GM12878 (cell line): ENCODE measurements around the gene NFE2L1. TPM values are rescaled to one million over a fixed set of nuclear protein-coding genes. Genes with fewer than 3 reads are reported as not detected.

Experiments
- BACH1 ChIP-seq: fragments of 450-650 bp; IDR thresholded peaks from 2 replicates; pipeline ENCODE4 v1.6.1; 2017; ENCODE audit warnings: mild to moderate bottlenecking, borderline replicate concordance
- BCL3 ChIP-seq: IDR thresholded peaks from 2 replicates; pipeline ENCODE4 v1.6.1; 2011; ENCODE audit warnings: borderline replicate concordance, low read depth, mild to moderate bottlenecking, moderate library complexity, low read length; ENCODE audit not compliant: insufficient read depth, poor library complexity, severe bottlenecking
- CBFB ChIP-seq: IDR thresholded peaks from 2 replicates; pipeline ENCODE4 v1.6.1; 2016; ENCODE audit warnings: antibody characterized with exemption, low read depth
- CHD1 ChIP-seq: IDR thresholded peaks from 2 replicates; pipeline ENCODE4 v1.6.1; 2012; ENCODE audit warnings: low read depth, low read length, improper control_type of control experiment
- EGR1 ChIP-seq, 2 experiments: IDR thresholded peaks; 1 replicate in 1 of 2; 2 replicates in 1 of 2; pipeline ENCODE4 v1.6.1; 2011 to 2012; ENCODE audit warnings: low read depth in 2 of 2, low read length in 2 of 2, borderline replicate concordance in 1 of 2, mild to moderate bottlenecking in 1 of 2, moderate library complexity in 1 of 2
- ELK1 ChIP-seq: IDR thresholded peaks from 2 replicates; pipeline ENCODE4 v1.6.1; 2012; ENCODE audit warnings: low read depth, low read length, improper control_type of control experiment
- HCFC1 ChIP-seq: fragments of 150-350 bp; IDR thresholded peaks from 2 replicates; pipeline ENCODE4 v1.6.1; 2014; ENCODE audit warnings: low read length
- HDAC6 ChIP-seq: fragments of 200-600 bp; sonication (generic); IDR thresholded peaks from one replicate; pipeline ENCODE4 v1.8.0; 2017; ENCODE audit warnings: antibody characterized with exemption; ENCODE audit not compliant: unreplicated experiment
- IRF3 ChIP-seq: fragments of 450-650 bp; IDR thresholded peaks from 2 replicates; pipeline ENCODE4 v1.6.1; 2014; ENCODE audit warnings: mild to moderate bottlenecking
- NFYA ChIP-seq: IDR thresholded peaks from 2 replicates; pipeline ENCODE4 v1.6.1; 2011; ENCODE audit warnings: low read depth, mild to moderate bottlenecking, low read length, improper control_type of control experiment, borderline replicate concordance
- NR2F1 ChIP-seq: fragments of 450-650 bp; conservative IDR thresholded peaks from 2 replicates; pipeline ENCODE4 v1.6.1; 2017; ENCODE audit warnings: mild to moderate bottlenecking
- NRF1 ChIP-seq: conservative IDR thresholded peaks from 2 replicates; pipeline ENCODE4 v1.6.1; 2011; ENCODE audit warnings: mild to moderate bottlenecking, low read depth, low read length, improper control_type of control experiment
- RB1 ChIP-seq: fragments of 450-650 bp; formaldehyde crosslinking; IDR thresholded peaks from 2 replicates; pipeline ENCODE4 v1.6.1; 2017; ENCODE audit warnings: mild to moderate bottlenecking, borderline replicate concordance
- RCOR1 ChIP-seq: conservative IDR thresholded peaks from 2 replicates; pipeline ENCODE4 v1.6.1; 2012; ENCODE audit warnings: low read depth, low read length, improper control_type of control experiment
- RELB ChIP-seq: fragments of 450-650 bp; IDR thresholded peaks from 2 replicates; pipeline ENCODE4 v1.6.1; 2017; ENCODE audit warnings: low read depth, mild to moderate bottlenecking, moderate library complexity
- SIX5 ChIP-seq: IDR thresholded peaks from 2 replicates; pipeline ENCODE4 v1.6.1; 2011; ENCODE audit warnings: mild to moderate bottlenecking, low read depth, low read length, moderate library complexity; ENCODE audit not compliant: severe bottlenecking
- SMC3 ChIP-seq: IDR thresholded peaks from 2 replicates; pipeline ENCODE4 v1.6.1; 2011; ENCODE audit warnings: low read length, improper control_type of control experiment, borderline replicate concordance
- SPI1 ChIP-seq: IDR thresholded peaks from 2 replicates; pipeline ENCODE4 v1.6.1; 2011; ENCODE audit warnings: low read depth, mild to moderate bottlenecking, low read length, moderate library complexity, borderline replicate concordance; ENCODE audit not compliant: insufficient read depth
- STAT1 ChIP-seq: fragments of 450-650 bp; conservative IDR thresholded peaks from 2 replicates; pipeline ENCODE4 v1.6.1; 2014; ENCODE audit warnings: antibody characterized with exemption, mild to moderate bottlenecking
- SUPT20H ChIP-seq: IDR thresholded peaks from 2 replicates; pipeline ENCODE4 v1.6.1; 2011; ENCODE audit warnings: low read depth, mild to moderate bottlenecking, low read length, moderate library complexity, borderline replicate concordance; ENCODE audit not compliant: control insufficient read depth
- TARDBP ChIP-seq: IDR thresholded peaks from 2 replicates; pipeline ENCODE4 v1.6.1; 2016; ENCODE audit warnings: borderline replicate concordance
- TBL1XR1 ChIP-seq: IDR thresholded peaks from 2 replicates; pipeline ENCODE4 v1.6.1; 2012; ENCODE audit warnings: low read depth, low read length, improper control_type of control experiment
- ZBED1 ChIP-seq: IDR thresholded peaks from 2 replicates; pipeline ENCODE4 v1.6.1; 2016; ENCODE audit warnings: borderline replicate concordance
- ZNF384 ChIP-seq: IDR thresholded peaks from 2 replicates; pipeline ENCODE4 v1.6.1; 2012; ENCODE audit warnings: low read depth, mild to moderate bottlenecking, low read length, improper control_type of control experiment, borderline replicate concordance
- ZSCAN29 ChIP-seq: fragments of 450-650 bp; IDR thresholded peaks from 2 replicates; pipeline ENCODE4 v1.6.1; 2017; ENCODE audit warnings: mild to moderate bottlenecking, moderate library complexity
- polyA plus RNA-seq, 11 experiments: library from polyadenylated mRNA; depleted of rRNA in 4 of 11; unstranded in 6 of 11; stranded (reverse) in 5 of 11; fragments of >200 nt; fragmentation: Nextera tagmentation in 4 of 11; fragmentation: Illumina TruSeq in 1 of 11; extraction: Ambion mirVana in 4 of 11; extraction: Trizol in 1 of 11; gene quantifications; 1 replicate in 1 of 11; 2 replicates in 10 of 11; pipeline versions ENCODE4 v1.2.1 to v1.2.3, GENCODE V29; 2011 to 2016; ENCODE audit warnings: inconsistent platforms in 2 of 11, missing spikeins in 2 of 11, low read depth in 1 of 11
- total RNA-seq, 4 experiments: library from RNA; depleted of rRNA in 3 of 4; stranded (reverse); fragments of >200 nt in 3 of 4; fragmentation: Illumina TruSeq in 1 of 4; extraction: Trizol in 1 of 4; gene quantifications; 2 replicates each; pipeline versions ENCODE4 v1.2.1 to v1.2.3, GENCODE V29; 2013 to 2021

Gene NFE2L1
- total and polyA plus RNA-seq, 10 of the 15 experiments (the other 5 are each of a cell fraction or from before 2014, with no cell fraction given) = 3.8 to 104 (median 26.4) TPM

GRCh38 chr17:48101012-48101720 lies 53.0 kb downstream of the NFE2L1 start, which contains the start of gene CBX1 (continued):
- TF ChIP-seq TARDBP (0 out of 2 replicates have a peak, but pooled peaks have one; percentile 73), ZBED1 (no peak), TBL1XR1 (no peak), HCFC1 (peak; percentile 93), RELB (0 out of 2 replicates have a peak, but pooled peaks have one; percentile 39), RCOR1 (0 out of 2 replicates have a peak, but pooled peaks have one; percentile 76), NR2F1 (peak; percentile 48), BACH1 (no peak; the same call in none of the 2 replicates), RB1 (peak; percentile 89), SPI1 (no peak), BCL3 (peak; percentile 38), NFYA (no peak), HDAC6 (no peak), ZSCAN29 (no peak), IRF3 (no peak; the same call in 1 of the 2 replicates), ZNF384 (0 out of 2 replicates have a peak, but pooled peaks have one; percentile 8), NRF1 (peak; percentile 91), ELK1 (no peak), SMC3 (no peak), SIX5 (peak; percentile 87), CBFB (no peak; the same call in 1 of the 2 replicates), EGR1 (IDR thresholded peaks at IDR 0.05; ENCODE audit: borderline replicate concordance in 1 of 2, low read depth in 2 of 2, low read length in 2 of 2) (peak in 1 of 2 experiments; percentile 14; a peak in 1 of 3 replicates), STAT1 (peak; percentile 93), SUPT20H (no peak), CHD1 (no peak)
